Testis (tissue), 3 donors: Measurements from ENCODE around the gene CDKN1A. TPM values are rescaled to one million over a fixed set of nuclear protein-coding genes. Genes with fewer than 3 reads are reported as not detected.

Experiments used
- DNase-seq: peaks from one replicate; pipeline ENCODE4 v3.0.0-alpha.2; 2019
- H3K27ac ChIP-seq, 2 donors: fragments of 200-600 bp; sonication (generic); one replicate each; pipeline ENCODE4 v1.5.1; 2019
- H3K27me3 ChIP-seq: fragments of 200-600 bp; sonication (generic); one replicate; pipeline ENCODE4 v1.5.1; 2019
- H3K36me3 ChIP-seq: fragments of 200-600 bp; sonication (generic); one replicate; pipeline ENCODE4 v1.5.1; 2017; ENCODE audit warnings: low read depth; ENCODE audit errors: missing control alignments
- H3K4me1 ChIP-seq: fragments of 200-600 bp; sonication (generic); one replicate; pipeline ENCODE4 v1.5.1; 2019
- H3K4me3 ChIP-seq, 2 donors: fragments of 200-600 bp; sonication (generic); one replicate each; pipeline ENCODE4 v1.5.1; 2017 to 2019
- H3K9me3 ChIP-seq: fragments of 200-600 bp; sonication (generic); one replicate; pipeline ENCODE4 v1.5.1; 2017
- CTCF ChIP-seq, 3 experiments: fragments of 450-650 bp in 2 of 3; fragments of 200-600 bp in 1 of 3; sonication (generic) in 1 of 3; IDR thresholded peaks; one replicate each; pipeline ENCODE4 v1.5.1; 2016 to 2019; ENCODE audit warnings: antibody characterized with exemption in 3 of 3, mild to moderate bottlenecking in 2 of 3, moderate library complexity in 1 of 3
- POLR2A ChIP-seq: fragments of 450-650 bp; IDR thresholded peaks from one replicate; pipeline ENCODE4 v1.6.1; 2017; ENCODE audit warnings: antibody characterized with exemption, mild to moderate bottlenecking, moderate library complexity
- WGBS, 2 donors: methylation state at CpG; one replicate each; pipeline ENCODE4 v1.1.5; 2018; 5-methylcytosine and 5-hydroxymethylcytosine counted together
- intact Hi-C: fragments of 100-400 bp; cut with DNase I; formaldehyde crosslinking; loops from one replicate; pipeline ENCODE4 v1.15.1; 2023; ENCODE audit warnings: low total_unique reads
- polyA plus RNA-seq: library from polyadenylated mRNA; stranded (reverse); fragments of 350-450 nt; fragmentation: Illumina TruSeq; extraction: RNeasy Lipid Tissue Mini Kit (QIAGEN cat#74804); gene quantifications from one replicate; pipeline ENCODE4 v1.2.3, GENCODE V29; 2014; ENCODE audit warnings: low read depth, low replicate concordance; ENCODE audit not compliant: insufficient read depth
- total RNA-seq, 2 donors: library from RNA; depleted of rRNA; stranded (reverse); fragments of >200 nt; gene quantifications; one replicate each; pipeline ENCODE4 v1.2.3, GENCODE V29; 2016

The CDKN1A gene
- total and polyA plus RNA-seq, 3 donors from 2014 or later = 64.2 to 154 (median 154) TPM

GRCh38 chr6:36691011-36691410 lies 12.5 kb downstream of the CDKN1A start:
- 92 to 98% methylated on average over 4 of the region's 4 CpGs for WGBS, 2 donors
- H3K27ac ChIP-seq = no peak overlapping the region
- intact Hi-C loops = no loop called here
- DNase-seq = no peak
- H3K4me3 ChIP-seq = no peak overlapping the region
- no peaks in the 10 kb centered on the region for H3K36me3 ChIP-seq
- no peaks in the 10 kb centered on the region for H3K9me3 ChIP-seq
- TF ChIP-seq POLR2A (no peak), CTCF (IDR thresholded peaks at IDR 0.05) (no peak)
- peaks cover 10% of the 10 kb centered on the region for H3K4me1 ChIP-seq
- H3K27me3 ChIP-seq = no peaks in the 10 kb centered on the region

- H3K4me3 ChIP-seq = no peak overlapping the region
- intact Hi-C loops = no loop called here
- H3K36me3 ChIP-seq = no peaks in the 10 kb centered on the region
- H3K27me3 ChIP-seq = no peaks in the 10 kb centered on the region
- no peaks in the 10 kb centered on the region for H3K9me3 ChIP-seq
- peaks cover 10% of the 10 kb centered on the region for H3K4me1 ChIP-seq
- no peak for TF ChIP-seq CTCF (IDR thresholded peaks at IDR 0.05)
- TF ChIP-seq POLR2A = no peak
- WGBS, 2 donors = 99 to 100% methylated on average over 2 of the region's 2 CpGs
- no peak for DNase-seq
- no peak overlapping the region for H3K27ac ChIP-seq
These were observed 13.1 kb downstream of the CDKN1A start for GRCh38 chr6:36691612-36692011.

- Histone ChIP-seq H3K36me3 (no peaks in the 10 kb centered on the region), H3K9me3 (no peaks in the 10 kb centered on the region), H3K27me3 (no peaks in the 10 kb centered on the region), H3K4me3 (no peak overlapping the region), H3K4me1 (peaks cover 10% of the 10 kb centered on the region), H3K27ac (no peak overlapping the region)
- 83 to 87% methylated on average over 3 of the region's 3 CpGs for WGBS, 2 donors
- no peak for DNase-seq
- intact Hi-C loops = no loop called here
- TF ChIP-seq CTCF (IDR thresholded peaks at IDR 0.05) (no peak), POLR2A (no peak)
These were observed 13.7 kb downstream of the CDKN1A start for GRCh38 chr6:36692220-36692619.

GRCh38 chr6:36692861-36693702 lies 14.6 kb downstream of the CDKN1A start:
- Histone ChIP-seq H3K4me1 (peaks cover 10% of the 10 kb centered on the region), H3K27ac (no peak overlapping the region), H3K36me3 (no peaks in the 10 kb centered on the region), H3K4me3 (no peak overlapping the region), H3K27me3 (no peaks in the 10 kb centered on the region), H3K9me3 (no peaks in the 10 kb centered on the region)
- intact Hi-C loops = no loop called here
- TF ChIP-seq CTCF (IDR thresholded peaks at IDR 0.05) (no peak), POLR2A (no peak)
- DNase-seq = peak; percentile 43
- WGBS, 2 donors = 37 to 45% methylated on average over 27 of the region's 27 CpGs

- no peak overlapping the region for H3K27ac ChIP-seq
- peaks cover 10% of the 10 kb centered on the region for H3K4me1 ChIP-seq
- H3K36me3 ChIP-seq = no peaks in the 10 kb centered on the region
- DNase-seq = no peak
- no peaks in the 10 kb centered on the region for H3K9me3 ChIP-seq
- WGBS, 2 donors = 72 to 76% methylated on average over 6 of the region's 6 CpGs
- intact Hi-C loops = no loop called here
- no peak for TF ChIP-seq CTCF (IDR thresholded peaks at IDR 0.05)
- TF ChIP-seq POLR2A = no peak
- H3K27me3 ChIP-seq = no peaks in the 10 kb centered on the region
- H3K4me3 ChIP-seq = no peak overlapping the region
These were observed 16.1 kb downstream of the CDKN1A start for GRCh38 chr6:36694616-36695015.
